GM12878 (cell line): Measurements from ENCODE around the gene ZBTB18. TPM values are rescaled to one million over a fixed set of nuclear protein-coding genes. Genes with fewer than 3 reads are reported as not detected.

Source experiments
- ATAC-seq: fragments of 200-7000 bp; cut with Tn5 transposase; 3 replicates; pipeline ENCODE4 v1.9.1; 2020; ENCODE audit warnings: mild to moderate bottlenecking, moderate library complexity
- BruUV-seq: library from RNA; stranded (reverse); fragments of 400-500 nt; replicated peaks from 2 replicates; lab custom pipeline; 2021; lab: Mats Ljungman, UMichigan
- CTCF ChIA-PET: fragments of 300-600 bp; sonication (Branson Sonifier 250); formaldehyde crosslinking; extraction: SDS; loops from one replicate; lab custom pipeline; 2021; ENCODE audit warnings: inconsistent platforms; lab: Yijun Ruan, JAX
- POLR2A ChIA-PET: fragments of 350-600 bp; formaldehyde crosslinking; extraction: SDS; loops from one replicate; lab custom pipeline; 2021; ENCODE audit warnings: inconsistent platforms; lab: Charles Lee
- RAD21 ChIA-PET: fragments of 300-600 bp; sonication (Branson Sonifier 250); formaldehyde crosslinking; loops from one replicate; lab custom pipeline; 2023; ENCODE audit warnings: antibody characterized with exemption; ENCODE audit not compliant: unreplicated experiment; lab: Charles Lee
- SMC1A ChIA-PET: fragments of 300-600 bp; sonication (Branson Sonifier 250); formaldehyde crosslinking; loops from one replicate; lab custom pipeline; 2023; ENCODE audit not compliant: unreplicated experiment, uncharacterized antibody; lab: Charles Lee
- DNase-seq: peaks from one replicate; pipeline ENCODE4 v3.0.0-alpha.2; 2011; ENCODE audit warnings: low read depth, low spot score
- FAIRE-seq: peaks from 3 replicates; lab custom pipeline; 2011; peaks lifted over from hg19 to GRCh38; lab: Jason Lieb, UNC
- H2AFZ ChIP-seq: 2 replicates; pipeline ENCODE4 v1.6.0; 2011; ENCODE audit warnings: low read depth, low read length, control low read depth; ENCODE audit not compliant: control insufficient read depth
- H3K27ac ChIP-seq: 2 replicates; pipeline ENCODE4 v1.5.1; 2011; ENCODE audit warnings: control low read depth; ENCODE audit not compliant: control insufficient read depth, insufficient read depth
- H3K27me3 ChIP-seq, 2 experiments: replicated peaks in 1 of 2; 2 replicates each; pipeline versions ENCODE4 v1.6.0 to v1.6.1; 2011; ENCODE audit warnings: low read length in 1 of 2; ENCODE audit not compliant: control insufficient read depth in 2 of 2, insufficient read depth in 2 of 2
- H3K36me3 ChIP-seq, 2 experiments: 2 replicates each; pipeline ENCODE4 v1.5.1; 2011; ENCODE audit warnings: low read length in 1 of 2; ENCODE audit not compliant: control insufficient read depth in 2 of 2, insufficient read depth in 2 of 2
- H3K4me1 ChIP-seq: 2 replicates; pipeline ENCODE4 v1.6.1; 2011; ENCODE audit warnings: mild to moderate bottlenecking, low read length, moderate library complexity, mixed read lengths; ENCODE audit not compliant: control insufficient read depth, insufficient read depth
- H3K4me2 ChIP-seq: 2 replicates; pipeline ENCODE4 v1.6.0; 2011; ENCODE audit warnings: control low read depth; ENCODE audit not compliant: control insufficient read depth, insufficient read depth
- H3K4me3 ChIP-seq: fragments of 200-600 bp; sonication (generic); 2 replicates; pipeline ENCODE4 v1.5.1; 2016
- H3K79me2 ChIP-seq: 2 replicates; pipeline ENCODE4 v1.6.0; 2011; ENCODE audit warnings: low read length; ENCODE audit not compliant: control insufficient read depth, insufficient read depth
- H3K9ac ChIP-seq: 2 replicates; pipeline ENCODE4 v1.8.0; 2011; ENCODE audit warnings: low read length, control low read depth, mixed read lengths; ENCODE audit not compliant: control insufficient read depth, insufficient read depth
- H3K9me3 ChIP-seq: replicated peaks from 3 replicates; pipeline ENCODE4 v1.5.1; 2011; ENCODE audit warnings: mild to moderate bottlenecking, low read length; ENCODE audit not compliant: control insufficient read depth, insufficient read depth
- H4K20me1 ChIP-seq: 2 replicates; pipeline ENCODE4 v1.6.0; 2011; ENCODE audit not compliant: control insufficient read depth, insufficient read depth
- CHD1 ChIP-seq: IDR thresholded peaks from 2 replicates; pipeline ENCODE4 v1.6.1; 2012; ENCODE audit warnings: low read depth, low read length, improper control_type of control experiment
- CTCF ChIP-seq, 3 experiments: IDR thresholded peaks in 2 of 3; conservative IDR thresholded peaks in 1 of 3; 2 replicates each; pipeline ENCODE4 v1.5.1; 2011; ENCODE audit warnings: low read depth in 3 of 3, low read length in 3 of 3, mild to moderate bottlenecking in 3 of 3, control low read depth in 2 of 3, moderate library complexity in 2 of 3, inconsistent platforms in 1 of 3, mixed read lengths in 1 of 3; ENCODE audit not compliant: control insufficient read depth in 2 of 3, insufficient read depth in 1 of 3; ENCODE audit errors: extremely low read depth in 1 of 3
- DPF2 ChIP-seq: fragments of 450-650 bp; IDR thresholded peaks from 2 replicates; pipeline ENCODE4 v1.6.1; 2017; ENCODE audit warnings: mild to moderate bottlenecking
- HCFC1 ChIP-seq: fragments of 150-350 bp; IDR thresholded peaks from 2 replicates; pipeline ENCODE4 v1.6.1; 2014; ENCODE audit warnings: low read length
- IKZF1 ChIP-seq: fragments of 450-650 bp; conservative IDR thresholded peaks from 2 replicates; pipeline ENCODE4 v1.6.1; 2017; ENCODE audit warnings: antibody characterized with exemption, mild to moderate bottlenecking
- IRF5 ChIP-seq: fragments of 450-650 bp; IDR thresholded peaks from 2 replicates; pipeline ENCODE4 v1.6.1; 2017; ENCODE audit warnings: borderline replicate concordance
- KAT2A ChIP-seq: conservative IDR thresholded peaks from 2 replicates; pipeline ENCODE4 v1.6.1; 2011; ENCODE audit warnings: low read depth, low read length; ENCODE audit not compliant: control insufficient read depth
- KLF5 ChIP-seq: fragments of 450-650 bp; IDR thresholded peaks from 2 replicates; pipeline ENCODE4 v1.6.1; 2014; ENCODE audit warnings: mild to moderate bottlenecking; ENCODE audit not compliant: partially characterized antibody
- POLR2A ChIP-seq: IDR thresholded peaks from 2 replicates; pipeline ENCODE4 v1.6.1; 2011; ENCODE audit warnings: low read depth, mild to moderate bottlenecking, low read length
- RBBP5 ChIP-seq: fragments of 200-600 bp; sonication (generic); conservative IDR thresholded peaks from 2 replicates; pipeline ENCODE4 v1.6.1; 2016
- REST ChIP-seq: IDR thresholded peaks from 2 replicates; pipeline ENCODE4 v1.6.1; 2012; ENCODE audit warnings: mild to moderate bottlenecking, low read depth, low read length
- SIN3A ChIP-seq: IDR thresholded peaks from 2 replicates; pipeline ENCODE4 v1.6.1; 2012; ENCODE audit warnings: low read depth, low read length, improper control_type of control experiment
- SMAD1 ChIP-seq: fragments of 450-650 bp; IDR thresholded peaks from 2 replicates; pipeline ENCODE4 v1.6.1; 2018; ENCODE audit warnings: mild to moderate bottlenecking, low read depth; ENCODE audit not compliant: partially characterized antibody
- SMC3 ChIP-seq: IDR thresholded peaks from 2 replicates; pipeline ENCODE4 v1.6.1; 2011; ENCODE audit warnings: low read length, improper control_type of control experiment, borderline replicate concordance
- SP1 ChIP-seq: IDR thresholded peaks from one replicate; pipeline ENCODE4 v1.6.1; 2011; ENCODE audit warnings: low read depth, low read length
- SPI1 ChIP-seq: IDR thresholded peaks from 2 replicates; pipeline ENCODE4 v1.6.1; 2011; ENCODE audit warnings: low read depth, mild to moderate bottlenecking, low read length, moderate library complexity, borderline replicate concordance; ENCODE audit not compliant: insufficient read depth
- WGBS: methylation state at CpG from one replicate; pipeline ENCODE4 v1.1.6; 2016; ENCODE audit warnings: low lambda C conversion rate; ENCODE audit not compliant: insufficient replicate concordance, insufficient coverage; ENCODE audit errors: missing lambda C conversion rate; 5-methylcytosine and 5-hydroxymethylcytosine counted together
- in situ Hi-C: fragments of 300-500 bp; cut with MboI; formaldehyde crosslinking; loops from 9 replicates; pipeline ENCODE4 v1.14.3; 2018; ENCODE audit warnings: mixed read lengths
- intact Hi-C: fragments of 100-400 bp; cut with micrococcal nuclease; formaldehyde crosslinking; loops from one replicate; pipeline ENCODE4 v1.14.2; 2022; ENCODE audit not compliant: unreplicated experiment
- polyA plus RNA-seq, 11 experiments: library from polyadenylated mRNA; depleted of rRNA in 4 of 11; unstranded in 6 of 11; stranded (reverse) in 5 of 11; fragments of >200 nt; fragmentation: Nextera tagmentation in 4 of 11; fragmentation: Illumina TruSeq in 1 of 11; extraction: Ambion mirVana in 4 of 11; extraction: Trizol in 1 of 11; gene quantifications; 1 replicate in 1 of 11; 2 replicates in 10 of 11; pipeline versions ENCODE4 v1.2.1 to v1.2.3, GENCODE V29; 2011 to 2016; ENCODE audit warnings: inconsistent platforms in 2 of 11, missing spikeins in 2 of 11, low read depth in 1 of 11
- total RNA-seq, 4 experiments: library from RNA; depleted of rRNA in 3 of 4; stranded (reverse); fragments of >200 nt in 3 of 4; fragmentation: Illumina TruSeq in 1 of 4; extraction: Trizol in 1 of 4; gene quantifications; 2 replicates each; pipeline versions ENCODE4 v1.2.1 to v1.2.3, GENCODE V29; 2013 to 2021

Gene ZBTB18
- total and polyA plus RNA-seq, 10 of the 15 experiments (the other 5 are each of a cell fraction or from before 2014, with no cell fraction given), result 0.27 to 8.6 (median 6.1) TPM

GRCh38 chr1:244089561-244089960 is 38.5 kb downstream of the ZBTB18 start (continued):
- TF ChIP-seq HCFC1 (no peak), KAT2A (no peak), SPI1 (no peak)

- H4K20me1 ChIP-seq, result no peaks in the 10 kb centered on the region
- RAD21 ChIA-PET, result no interaction called here
- POLR2A ChIA-PET, result no interaction called here
- BruUV-seq, result no TSS peak
- no peak overlapping the region for H2AFZ ChIP-seq
- H3K36me3 ChIP-seq, result no peaks in the 10 kb centered on the region
- H3K79me2 ChIP-seq, result no peaks in the 10 kb centered on the region
- H3K4me2 ChIP-seq, result no peak overlapping the region
- ATAC-seq (no peak), FAIRE-seq (no peak), DNase-seq (no peak)
- no peak overlapping the region for H3K27ac ChIP-seq
- no peaks in the 10 kb centered on the region; a peak in 1 of 4 replicates for H3K27me3 ChIP-seq
- no peak overlapping the region for H3K4me3 ChIP-seq
- in situ Hi-C loops, result no loop called here
- H3K9ac ChIP-seq, result no peak overlapping the region
- H3K4me1 ChIP-seq, result no peaks in the 10 kb centered on the region
- H3K9me3 ChIP-seq, result no peaks in the 10 kb centered on the region
- CTCF ChIA-PET, result interaction anchor here (0.6 kb wide), 1 partner anchor 253 kb away, joined by 3 read pairs; no protein-coding TSS in a partner anchor
- intact Hi-C loops, result no loop called here
- SMC1A ChIA-PET, result interaction anchor here (0.5 kb wide), 1 partner anchor 1112 kb away, joined by 3 read pairs; no protein-coding TSS in a partner anchor
- WGBS, result 17% methylated on average over 3 of the region's 3 CpGs
- no peak for TF ChIP-seq DPF2
- TF ChIP-seq SMC3, result no peak
- no peak for TF ChIP-seq SIN3A
- TF ChIP-seq SMAD1, result no peak
- TF ChIP-seq REST, result no peak
- TF ChIP-seq CHD1, result no peak
- TF ChIP-seq SP1, result no peak
- no peak for TF ChIP-seq IRF5
- no peak for TF ChIP-seq IKZF1
- TF ChIP-seq CTCF (IDR thresholded peaks at IDR 0.05 in 2 of 3, conservative IDR thresholded peaks at IDR 0.05 in 1 of 3; ENCODE audit: control insufficient read depth in 2 of 3, extremely low read depth in 1 of 3, insufficient read depth in 1 of 3, low read depth in 3 of 3, low read length in 3 of 3), result no peak
- TF ChIP-seq KLF5, result no peak
- TF ChIP-seq RBBP5, result no peak
- no peak for TF ChIP-seq POLR2A
Measured at GRCh38 chr1:244090645-244091044, 39.6 kb downstream of the ZBTB18 start.
